Body of pancreas (tissue), 4 donors: ENCODE measurements around the gene NKX1-2. TPM values are rescaled to one million over a fixed set of nuclear protein-coding genes. Genes with fewer than 3 reads are reported as not detected.

Experiments
- ATAC-seq: fragments of 150-250 bp; one replicate; pipeline ENCODE4 v1.9.1; 2016
- DNase-seq, 4 donors: peaks; one replicate each; pipeline ENCODE4 v3.0.0-alpha.2; 2019
- H3K27ac ChIP-seq, 4 donors: fragments of 200-600 bp; sonication (generic); 1 replicate in 3 of 4; 2 replicates in 1 of 4; pipeline versions ENCODE4 v1.5.1 to v1.6.1; 2016 to 2019; ENCODE audit warnings: mild to moderate bottlenecking in 1 of 4, mixed read lengths in 1 of 4, moderate library complexity in 1 of 4
- H3K27me3 ChIP-seq, 2 donors: fragments of 200-600 bp; sonication (generic); one replicate each; pipeline ENCODE4 v1.6.0; 2016; ENCODE audit warnings: mild to moderate bottlenecking in 1 of 2
- H3K36me3 ChIP-seq, 2 donors: fragments of 200-600 bp; sonication (generic); replicated peaks in 1 of 2; 2 replicates each; pipeline ENCODE4 v1.5.1; 2016; ENCODE audit warnings: low read depth in 2 of 2; ENCODE audit not compliant: insufficient read depth in 1 of 2
- H3K4me1 ChIP-seq: fragments of 200-600 bp; sonication (generic); one replicate; pipeline ENCODE4 v1.6.0; 2016
- H3K4me3 ChIP-seq, 2 donors: fragments of 200-600 bp; sonication (generic); 1 replicate in 1 of 2; 2 replicates in 1 of 2; pipeline ENCODE4 v1.5.1; 2016 to 2019
- H3K9me3 ChIP-seq, 3 donors: fragments of 200-600 bp; sonication (generic); 1 replicate in 2 of 3; 2 replicates in 1 of 3; pipeline ENCODE4 v1.5.1; 2016
- POLR2A ChIP-seq, 3 donors: fragments of 450-650 bp; IDR thresholded peaks; one replicate each; pipeline ENCODE4 v1.6.1; 2016; ENCODE audit warnings: antibody characterized with exemption in 3 of 3, mild to moderate bottlenecking in 2 of 3
- WGBS, 2 donors: methylation state at CpG; one replicate each; pipeline ENCODE4 v1.1.5; 2017; 5-methylcytosine and 5-hydroxymethylcytosine counted together
- intact Hi-C: fragments of 100-400 bp; cut with DNase I; formaldehyde crosslinking; loops from one replicate; pipeline ENCODE4 v1.15.1; 2023
- total RNA-seq, 2 donors: library from RNA; depleted of rRNA; stranded (reverse); fragments of >200 nt; gene quantifications; one replicate each; pipeline ENCODE4 v1.1.0, GENCODE V29; 2016
- TF ChIP-seq, protein P1 (sequence below), 7 experiments: fragments of 450-650 bp in 4 of 7; fragments of 200-600 bp in 3 of 7; sonication (generic) in 3 of 7; IDR thresholded peaks; one replicate each; pipeline ENCODE4 v1.5.1; 2016 to 2019; ENCODE audit warnings: antibody characterized with exemption in 7 of 7

Gene NKX1-2
- total RNA-seq, 2 donors from 2014 or later: not detected

- no peaks in the 10 kb centered on the region for H3K9me3 ChIP-seq
- ATAC-seq: peak; percentile 47
- peaks cover 23% of the 10 kb centered on the region for H3K4me1 ChIP-seq
- H3K27me3 ChIP-seq: no peaks in the 10 kb centered on the region
- H3K36me3 ChIP-seq: no peaks in the 10 kb centered on the region
- intact Hi-C loops: no loop called here
- 9 to 17% methylated on average over 25 to 58 of the region's 64 CpGs for WGBS, 2 donors
- TF ChIP-seq, protein P1, sequence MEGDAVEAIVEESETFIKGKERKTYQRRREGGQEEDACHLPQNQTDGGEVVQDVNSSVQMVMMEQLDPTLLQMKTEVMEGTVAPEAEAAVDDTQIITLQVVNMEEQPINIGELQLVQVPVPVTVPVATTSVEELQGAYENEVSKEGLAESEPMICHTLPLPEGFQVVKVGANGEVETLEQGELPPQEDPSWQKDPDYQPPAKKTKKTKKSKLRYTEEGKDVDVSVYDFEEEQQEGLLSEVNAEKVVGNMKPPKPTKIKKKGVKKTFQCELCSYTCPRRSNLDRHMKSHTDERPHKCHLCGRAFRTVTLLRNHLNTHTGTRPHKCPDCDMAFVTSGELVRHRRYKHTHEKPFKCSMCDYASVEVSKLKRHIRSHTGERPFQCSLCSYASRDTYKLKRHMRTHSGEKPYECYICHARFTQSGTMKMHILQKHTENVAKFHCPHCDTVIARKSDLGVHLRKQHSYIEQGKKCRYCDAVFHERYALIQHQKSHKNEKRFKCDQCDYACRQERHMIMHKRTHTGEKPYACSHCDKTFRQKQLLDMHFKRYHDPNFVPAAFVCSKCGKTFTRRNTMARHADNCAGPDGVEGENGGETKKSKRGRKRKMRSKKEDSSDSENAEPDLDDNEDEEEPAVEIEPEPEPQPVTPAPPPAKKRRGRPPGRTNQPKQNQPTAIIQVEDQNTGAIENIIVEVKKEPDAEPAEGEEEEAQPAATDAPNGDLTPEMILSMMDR (IDR thresholded peaks at IDR 0.05): no peak
- TF ChIP-seq POLR2A (IDR thresholded peaks at IDR 0.05): no peak
- peak overlapping the region; percentile 52 to 77 for H3K4me3 ChIP-seq
- DNase-seq: peak; percentile 44 to 58 (median 52)
- peak overlapping the region; percentile 64 to 81 (median 80) for H3K27ac ChIP-seq
These were observed 31.7 kb downstream of the NKX1-2 start for GRCh38 chr10:124417895-124418725.

GRCh38 chr10:124416733-124417132, 33.1 kb downstream of the NKX1-2 start:
- ATAC-seq (no peak), DNase-seq (peak in 2 of 4 donors; percentile 18 to 63)
- no peaks in the 10 kb centered on the region for H3K27me3 ChIP-seq
- peak overlapping the region in 2 of 4 donors; percentile 27 to 41 for H3K27ac ChIP-seq
- TF ChIP-seq, protein P1 (IDR thresholded peaks at IDR 0.05): no peak
- TF ChIP-seq POLR2A (IDR thresholded peaks at IDR 0.05): no peak
- H3K4me1 ChIP-seq: peaks cover 23% of the 10 kb centered on the region
- 22 to 26% methylated on average over 6 of the region's 6 CpGs for WGBS, 2 donors
- no peaks in the 10 kb centered on the region for H3K36me3 ChIP-seq
- no peak overlapping the region for H3K4me3 ChIP-seq
- intact Hi-C loops: no loop called here
- H3K9me3 ChIP-seq: no peaks in the 10 kb centered on the region

DNA sequence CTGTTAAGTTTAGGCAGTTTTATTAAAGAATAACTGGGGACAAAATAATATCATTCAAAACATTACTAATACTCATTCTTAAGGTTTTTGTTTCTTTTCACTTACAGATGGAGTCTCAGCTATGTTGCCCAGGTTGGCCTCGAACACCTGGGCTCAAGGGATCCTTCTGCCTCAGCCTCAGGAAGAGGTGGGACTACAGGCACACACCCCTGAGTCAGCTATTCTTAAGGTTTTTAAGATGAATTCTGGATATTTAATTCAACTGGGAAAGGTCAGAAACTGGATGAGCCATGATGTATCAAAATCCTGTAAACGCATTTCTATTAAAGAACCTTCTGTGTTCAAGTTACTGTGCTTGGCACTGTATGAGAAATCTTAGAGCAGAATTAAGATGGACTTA, 34.6 kb downstream of the NKX1-2 start:
- H3K27ac ChIP-seq: no peak overlapping the region
- intact Hi-C loops: no loop called here
- no peak overlapping the region for H3K4me3 ChIP-seq
- H3K4me1 ChIP-seq: peaks cover 23% of the 10 kb centered on the region
- 87 to 96% methylated on average over 2 of the region's 2 CpGs for WGBS, 2 donors
- DNase-seq (no peak), ATAC-seq (no peak)
- H3K27me3 ChIP-seq: no peaks in the 10 kb centered on the region
- H3K36me3 ChIP-seq: no peaks in the 10 kb centered on the region
- no peaks in the 10 kb centered on the region for H3K9me3 ChIP-seq
- no peak for TF ChIP-seq POLR2A (IDR thresholded peaks at IDR 0.05)
- TF ChIP-seq, protein P1 (IDR thresholded peaks at IDR 0.05): no peak

DNA sequence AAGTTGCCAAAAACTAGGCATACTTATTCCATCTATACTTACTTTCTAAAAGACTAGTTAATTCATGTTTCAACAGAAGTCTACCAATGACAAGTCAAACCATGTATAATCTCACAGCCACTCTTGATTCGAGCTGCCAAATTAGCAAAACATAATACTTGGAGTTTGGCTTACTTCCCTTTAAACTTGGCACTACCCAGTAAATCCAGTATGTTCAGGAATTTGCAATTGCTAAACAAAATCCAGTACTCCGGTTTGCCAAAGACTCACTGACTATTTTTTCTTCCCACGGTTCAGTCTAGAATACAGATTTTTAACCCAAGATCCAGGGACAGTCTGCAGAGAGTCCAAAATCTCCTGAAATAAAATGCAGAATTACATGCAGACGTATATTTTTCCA, 35.8 kb downstream of the NKX1-2 start:
- WGBS, 2 donors: 24 to 33% methylated on average over 4 of the region's 4 CpGs
- DNase-seq (no peak), ATAC-seq (no peak)
- peaks cover 0 to 2% of the 10 kb centered on the region in 2 donors for H3K36me3 ChIP-seq
- H3K4me3 ChIP-seq: no peak overlapping the region
- peak overlapping the region in 2 of 4 donors; percentile 29 to 43 for H3K27ac ChIP-seq
- H3K27me3 ChIP-seq: no peaks in the 10 kb centered on the region
- intact Hi-C loops: no loop called here
- H3K9me3 ChIP-seq: no peaks in the 10 kb centered on the region
- TF ChIP-seq, protein P1 (IDR thresholded peaks at IDR 0.05): no peak
- no peak for TF ChIP-seq POLR2A (IDR thresholded peaks at IDR 0.05)
- H3K4me1 ChIP-seq: peaks cover 23% of the 10 kb centered on the region

- Histone ChIP-seq H3K4me1 (no peaks in the 10 kb centered on the region), H3K36me3 (peaks cover 0 to 2% of the 10 kb centered on the region in 2 donors), H3K27me3 (no peaks in the 10 kb centered on the region), H3K4me3 (no peak overlapping the region), H3K27ac (no peak overlapping the region), H3K9me3 (no peaks in the 10 kb centered on the region)
- no peak for TF ChIP-seq POLR2A (IDR thresholded peaks at IDR 0.05)
- TF ChIP-seq, protein P1 (IDR thresholded peaks at IDR 0.05): no peak
- intact Hi-C loops: no loop called here
- ATAC-seq: no peak
- DNase-seq: no peak
These were observed 40.1 kb downstream of the NKX1-2 start for GRCh38 chr10:124409696-124410095.
